CD4-positive, alpha-beta T cell treated with Interleukin-12 subunit alpha and Interleukin-12 subunit beta, for 1 hour (primary cell): ENCODE results near the gene ZFP42.
"Not testable (repeated sequence)": the region's sequence is repeated elsewhere in the genome, so short reads cannot be mapped to it uniquely, and the experiment has no call there.

Source experiments
- DNase-seq: peaks from one replicate; pipeline ENCODE4 v3.0.0-alpha.2; 2020

The ZFP42 gene

DNA sequence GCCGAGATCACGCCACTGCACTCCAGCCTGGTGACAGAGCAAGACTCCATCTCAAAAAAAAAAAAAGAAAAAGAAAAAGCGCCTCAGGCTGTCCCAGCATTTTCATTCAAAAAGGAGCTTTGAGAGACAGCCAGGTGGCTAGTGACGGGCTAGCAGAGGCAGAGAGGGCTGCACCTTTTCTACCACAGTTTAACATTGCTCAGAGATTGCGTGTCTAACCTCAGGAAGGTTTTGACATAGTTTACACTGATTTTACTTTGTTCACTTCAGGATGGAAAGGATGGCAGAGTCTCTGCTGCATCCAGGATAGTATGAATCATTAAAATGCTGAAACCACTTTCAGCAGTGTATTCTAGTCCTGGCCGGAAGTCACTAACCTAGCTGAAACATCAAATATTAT is 28.1 kb downstream of the ZFP42 start:
- DNase-seq: no peak

DNA sequence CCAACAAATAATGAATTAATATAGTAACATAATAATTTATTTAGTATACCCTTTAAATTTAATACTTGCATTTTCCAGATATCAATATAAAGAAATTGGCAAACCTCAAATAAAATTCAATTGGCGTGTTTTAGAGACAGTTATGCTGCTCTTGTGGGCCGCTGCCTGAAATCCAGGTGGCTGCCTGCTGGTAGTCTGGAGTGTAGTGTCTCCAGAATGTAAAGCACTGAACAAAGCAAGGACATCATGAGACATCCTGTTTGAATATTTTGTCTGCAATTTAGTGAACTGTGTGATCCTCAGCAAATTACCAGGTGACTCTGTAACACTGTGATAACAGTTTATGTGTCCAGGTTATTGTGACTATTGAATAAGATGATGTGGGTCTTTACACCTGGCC is 29.9 kb downstream of the ZFP42 start:
- DNase-seq: no peak

DNA sequence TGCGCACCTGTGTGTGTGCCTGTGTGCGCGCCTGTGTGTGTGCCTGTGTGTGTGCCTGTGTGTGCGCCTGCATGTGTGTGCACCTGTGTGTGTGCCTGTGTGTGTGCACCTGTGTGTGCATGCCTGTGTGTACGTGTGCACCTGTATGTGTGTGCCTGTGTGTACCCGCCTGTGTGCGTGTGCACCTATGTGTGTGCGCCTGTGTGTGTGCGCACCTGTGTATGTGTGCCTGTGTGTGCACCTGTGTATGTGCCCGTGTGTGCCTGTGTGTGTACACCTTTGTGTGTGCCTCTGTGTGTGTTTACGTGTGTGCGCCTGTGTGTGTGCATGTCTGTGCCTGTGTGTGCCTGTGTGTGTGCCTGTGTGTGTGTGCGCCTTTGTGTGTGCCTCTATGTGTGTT is 33.5 kb downstream of the ZFP42 start:
- no peak for DNase-seq

DNA sequence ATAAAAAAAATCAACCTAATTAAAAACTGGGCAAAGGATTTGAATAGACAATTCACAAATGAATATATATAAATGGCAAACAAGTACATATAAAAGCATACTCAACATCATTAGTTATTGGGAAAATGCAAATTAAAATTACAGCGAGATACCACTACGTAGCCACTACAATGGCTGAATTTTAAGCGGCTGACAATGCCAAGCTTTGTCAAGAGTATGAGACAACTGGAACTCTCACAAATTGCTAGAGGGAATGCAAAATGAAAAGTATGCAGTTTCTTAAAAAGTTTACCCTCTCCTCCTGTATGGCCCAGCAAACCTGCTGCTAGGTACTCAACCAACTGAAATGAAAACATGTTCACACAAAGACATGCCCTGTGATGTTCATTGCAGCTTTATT is 34.8 kb downstream of the ZFP42 start:
- no peak for DNase-seq

DNA sequence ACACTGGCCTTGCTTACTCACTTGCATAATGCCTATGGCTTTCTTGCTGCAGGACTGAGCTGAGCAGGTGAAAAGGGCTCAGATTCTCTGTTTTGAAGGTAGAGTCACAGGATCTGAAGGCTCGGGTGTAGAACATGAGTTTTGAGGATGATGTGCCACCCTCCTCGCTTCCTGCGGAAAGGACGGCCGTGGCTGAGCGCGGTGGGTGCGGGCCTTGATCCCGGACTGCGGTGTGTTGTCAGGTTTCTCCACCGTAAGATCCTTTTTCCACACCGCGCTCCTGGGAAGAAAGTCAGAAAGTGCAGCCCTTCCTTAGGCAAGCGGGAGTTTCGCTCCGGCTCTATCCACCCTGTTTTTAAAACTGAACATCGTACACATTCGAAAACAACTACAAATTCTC is 36.2 kb downstream of the ZFP42 start:
- DNase-seq: no peak

DNA sequence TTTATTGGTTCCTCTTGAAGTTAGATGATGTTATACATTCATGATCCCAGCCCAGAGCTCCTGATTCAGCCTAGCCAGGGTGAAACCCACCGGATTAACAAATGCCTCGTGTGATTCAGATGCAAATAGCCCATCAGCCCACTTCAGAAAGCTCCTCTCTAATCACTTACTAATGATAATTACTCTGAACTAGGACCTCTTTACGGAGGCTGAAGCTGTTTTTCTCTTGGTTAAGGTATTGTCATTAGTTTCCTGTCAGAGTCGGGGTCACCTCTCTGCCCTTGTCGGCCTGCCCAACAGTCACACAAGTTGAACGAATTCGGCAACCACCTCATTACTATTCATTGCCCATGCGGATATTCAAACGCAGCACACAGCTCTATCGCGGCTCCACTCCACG is 36.6 kb downstream of the ZFP42 start:
- DNase-seq: no peak

DNA sequence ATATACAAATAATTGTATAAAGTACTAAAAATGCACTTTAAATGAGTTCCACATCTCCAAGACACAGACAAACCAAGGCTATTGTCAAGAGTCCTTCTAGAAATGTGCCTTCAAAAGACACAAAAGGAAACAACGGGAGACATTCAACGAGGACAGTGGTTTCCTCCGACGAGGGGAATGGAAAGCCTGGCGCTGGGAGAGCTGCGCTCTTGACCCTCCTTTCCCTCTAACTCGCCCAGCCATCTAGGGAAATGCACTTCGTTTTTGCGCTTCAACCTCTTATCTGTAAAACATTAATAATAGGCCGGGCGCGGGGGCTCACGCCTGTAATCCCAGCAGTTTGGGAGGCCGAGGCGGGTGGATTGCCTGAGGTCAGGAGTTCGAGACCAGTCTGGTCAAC is 37.0 kb downstream of the ZFP42 start:
- DNase-seq: no peak

DNA sequence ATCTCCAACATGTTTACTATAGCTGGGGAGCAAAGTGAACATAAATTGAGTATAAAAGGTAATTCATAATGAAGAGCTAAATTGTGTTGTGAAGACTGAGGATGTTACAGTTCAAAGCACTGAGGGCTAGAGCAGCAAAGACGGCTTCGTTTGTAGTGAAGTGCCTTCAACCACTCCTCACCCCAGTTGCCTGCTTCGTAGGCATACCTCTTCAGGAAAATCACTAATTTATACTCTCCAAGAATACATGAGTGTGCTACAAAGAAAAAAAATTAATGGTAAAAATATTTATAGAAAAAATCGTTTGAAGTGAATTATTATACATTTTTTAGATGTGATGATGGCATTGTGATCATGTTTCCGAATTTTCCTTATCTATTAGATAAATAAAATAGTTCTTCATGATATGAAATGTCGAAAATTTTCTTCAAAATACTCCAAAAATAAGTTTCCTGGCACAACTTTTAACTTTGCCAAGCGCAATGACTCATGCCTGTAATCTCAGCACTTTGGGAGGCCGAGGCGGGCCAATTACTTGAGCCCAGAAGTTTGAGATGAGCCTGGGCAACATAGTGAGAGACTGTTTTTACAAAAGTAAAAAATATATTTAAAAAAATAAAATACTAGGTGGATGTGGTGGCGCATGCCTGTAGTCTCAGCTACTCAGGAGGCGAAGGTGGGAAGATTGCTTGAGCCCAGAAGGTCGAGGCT is 41.6 kb downstream of the ZFP42 start:
- DNase-seq: no peak

DNA sequence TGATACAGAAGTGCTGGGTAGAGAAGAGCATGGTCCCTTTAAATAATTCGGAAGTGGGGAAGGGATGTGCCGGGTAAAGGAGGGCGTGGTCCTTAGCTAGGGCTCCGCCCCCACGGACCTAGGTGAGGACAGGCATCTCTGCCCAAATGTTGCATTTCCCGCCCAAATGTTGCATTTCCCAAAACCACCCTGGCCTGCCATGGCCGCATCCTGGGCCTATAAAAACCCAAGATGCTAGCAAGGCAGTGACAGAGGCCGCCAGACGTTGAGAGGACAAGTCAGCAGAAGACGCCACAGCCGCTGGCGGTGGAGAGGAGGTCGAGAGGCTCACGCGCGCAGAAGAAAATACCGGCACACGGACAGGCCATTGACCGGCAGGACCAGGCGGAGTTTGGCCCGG is 46.1 kb downstream of the ZFP42 start:
- no peak for DNase-seq

DNA sequence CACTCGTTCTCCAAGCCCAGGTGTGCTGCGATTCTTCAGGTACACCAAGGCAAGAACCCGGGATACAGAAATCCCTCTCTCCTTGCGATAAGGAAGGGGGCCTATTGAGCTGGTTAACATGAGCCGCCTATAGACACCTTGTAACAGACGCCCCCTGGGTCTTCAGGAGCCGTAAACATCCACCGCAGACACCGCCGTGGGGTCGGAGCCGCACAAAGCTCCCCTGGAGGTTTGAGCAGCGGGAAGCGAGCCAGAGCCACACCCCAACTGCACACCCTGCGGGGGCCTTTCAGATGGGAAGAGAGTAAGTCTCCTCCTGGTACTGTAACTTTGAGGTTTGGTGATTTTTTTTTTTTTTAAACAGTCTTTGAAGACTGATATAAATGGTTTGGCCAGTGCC is 46.6 kb downstream of the ZFP42 start:
- DNase-seq: no peak

DNA sequence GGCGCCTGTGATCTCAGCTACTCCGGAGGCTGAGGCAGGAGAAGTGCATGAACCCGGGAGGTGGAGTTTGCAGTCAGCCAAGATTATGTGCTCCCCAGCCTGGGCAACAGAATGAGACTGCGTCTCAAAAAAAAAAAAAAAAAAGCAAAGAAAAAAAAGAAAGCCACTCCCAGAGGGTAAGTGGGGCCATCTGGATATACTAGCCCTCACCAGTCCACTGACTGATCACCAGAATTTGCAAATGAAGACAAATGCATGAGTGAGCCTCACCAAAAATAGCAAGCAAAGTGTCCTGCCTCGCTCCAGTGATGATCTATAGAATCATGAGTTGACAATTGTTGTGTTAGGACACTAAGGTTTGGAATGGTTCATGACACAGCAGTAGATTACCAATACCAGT is 47.6 kb downstream of the ZFP42 start:
- no peak for DNase-seq

DNA sequence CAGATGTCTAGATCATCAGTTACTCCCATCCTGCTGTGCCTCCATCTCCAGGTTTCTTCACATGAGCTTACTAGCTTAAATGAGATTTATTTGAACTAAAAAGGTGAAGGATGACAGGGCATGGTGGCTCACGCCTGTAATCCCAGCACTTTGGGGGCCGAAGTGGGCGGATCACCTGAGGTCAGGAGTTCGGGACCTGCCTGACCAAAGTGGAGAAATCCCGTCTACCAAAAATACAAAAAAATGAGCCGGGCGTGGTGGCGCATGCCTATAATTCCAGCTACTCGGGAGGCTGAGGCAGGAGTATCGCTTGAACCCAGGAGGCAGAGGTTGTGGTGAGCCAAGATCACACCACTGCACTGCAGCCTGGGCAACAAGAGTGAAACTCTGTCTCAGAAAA is 49.9 kb downstream of the ZFP42 start:
- not testable (repeated sequence) for DNase-seq

DNA sequence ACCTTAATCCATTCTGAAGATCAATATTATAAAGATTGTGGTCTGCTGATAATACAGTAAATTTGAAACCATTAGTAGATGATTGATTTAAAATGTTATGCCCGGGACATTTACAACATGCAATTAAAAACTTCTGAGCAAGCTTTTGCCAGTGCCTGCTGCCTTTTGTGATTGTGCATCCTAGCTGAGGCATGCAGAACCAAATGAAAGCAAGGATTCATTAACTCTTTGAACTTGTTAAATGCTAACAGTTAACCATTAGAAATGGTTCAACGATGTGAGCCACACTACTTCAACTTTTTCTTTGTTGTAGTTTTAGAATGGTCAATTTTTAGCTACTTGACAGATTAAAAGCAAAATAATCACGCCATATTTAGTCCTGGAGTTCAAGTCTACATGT is 51.1 kb downstream of the ZFP42 start:
- DNase-seq: no peak

DNA sequence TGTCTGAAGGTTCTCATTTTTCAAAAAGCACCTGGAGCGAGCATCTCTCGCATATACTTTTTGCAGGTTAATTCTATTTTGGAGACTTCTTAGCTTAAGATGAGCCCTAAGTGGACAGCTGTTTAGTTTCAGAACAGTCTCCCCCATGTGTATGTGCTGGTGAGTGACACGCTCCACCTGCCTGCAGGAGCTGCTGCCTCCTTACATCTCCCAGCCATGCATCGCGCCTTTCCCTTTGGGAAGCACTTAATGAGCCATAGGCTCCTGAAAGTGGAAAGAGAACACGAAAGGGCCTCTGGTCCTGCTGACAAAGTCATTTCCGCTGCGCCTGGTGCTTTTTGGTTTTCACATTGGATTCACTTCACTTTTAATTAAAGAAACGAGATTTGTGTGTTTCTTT is 57.7 kb downstream of the ZFP42 start:
- DNase-seq: no peak
